ENCODE measurements around the gene DNAH2.

The DNAH2 gene

DNA sequence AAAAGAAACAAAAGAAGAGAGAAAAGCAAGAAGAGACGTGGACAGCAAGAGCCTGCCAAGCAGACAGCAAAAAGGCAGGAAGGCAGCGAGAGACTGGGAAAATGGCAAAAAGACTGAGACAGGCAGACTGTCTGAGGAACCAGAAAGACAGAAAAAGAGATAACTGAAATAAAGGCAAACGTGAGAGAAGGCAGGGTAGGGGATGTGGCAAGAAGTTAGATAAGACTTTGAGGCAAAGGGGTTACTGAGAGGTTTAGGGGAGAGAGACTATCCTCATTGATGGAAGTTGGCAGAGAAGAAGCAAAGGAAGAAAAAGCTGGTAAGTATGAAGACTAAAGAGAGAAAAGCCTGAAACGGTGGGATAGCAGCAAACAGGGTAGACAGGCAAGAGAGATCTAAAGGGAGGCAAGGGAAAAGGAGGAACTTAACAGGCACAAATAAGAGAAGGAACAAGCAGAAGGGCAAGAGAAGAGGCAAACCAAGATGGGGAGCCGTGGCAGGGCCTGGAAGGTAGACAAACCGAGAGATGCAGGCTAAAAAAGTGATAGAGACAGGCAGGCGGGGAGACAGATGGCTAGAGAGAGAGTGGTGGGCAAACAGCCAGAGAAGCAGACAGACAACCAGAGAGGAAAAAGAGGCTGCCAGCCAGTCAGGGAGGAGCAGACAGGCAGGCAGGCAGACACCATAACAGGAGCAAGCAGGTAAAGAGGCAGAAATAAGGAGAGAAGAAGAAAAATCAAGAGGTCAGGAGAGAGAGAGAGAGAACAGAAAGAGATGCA is 163.9 kb downstream of the DNAH2 start:
- DNase-seq, result no peak

DNA sequence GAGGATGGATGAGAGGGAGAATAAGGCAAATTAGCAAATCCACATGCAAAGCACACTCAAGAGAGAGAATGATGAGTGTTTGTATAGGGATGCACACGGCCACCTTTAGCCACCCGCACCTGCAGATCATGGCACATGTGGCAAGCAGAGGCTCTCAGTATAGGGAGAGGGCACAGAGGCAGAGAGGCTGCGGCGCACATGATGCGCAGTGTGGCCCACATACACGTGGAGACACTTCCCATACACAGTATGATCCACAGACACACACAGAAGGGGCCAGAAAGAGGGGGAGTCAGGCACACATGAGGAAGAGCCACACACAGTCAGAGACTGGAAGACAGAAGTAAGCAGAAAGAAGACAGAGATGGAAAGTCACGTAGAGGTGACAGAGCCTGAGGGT is 164.5 kb downstream of the DNAH2 start:
- DNase-seq, result no peak

DNA sequence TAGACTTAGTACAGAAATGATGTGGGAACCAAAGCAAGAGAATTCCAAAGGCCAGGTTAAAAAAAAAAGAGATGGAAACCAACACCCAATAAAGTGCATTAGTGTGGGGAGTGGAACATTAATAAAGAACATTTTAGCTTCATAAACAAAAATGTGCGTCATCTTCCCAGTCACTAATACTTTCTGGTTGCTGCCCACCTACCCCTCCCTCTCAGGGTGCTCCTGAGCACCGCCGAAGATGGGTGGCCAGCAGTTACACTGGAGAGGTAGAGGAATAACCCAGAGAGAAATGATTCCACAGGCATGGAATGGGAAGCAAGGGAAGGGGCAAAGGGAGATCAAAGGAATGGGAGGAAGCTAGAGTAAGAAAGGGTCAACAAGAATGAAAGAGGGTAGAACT is 165.1 kb downstream of the DNAH2 start:
- DNase-seq, result no peak
